Measurements from ENCODE around the gene NPM3. TPM values are rescaled to one million over a fixed set of nuclear protein-coding genes. Genes with fewer than 3 reads are reported as not detected.

The NPM3 gene
- total and polyA plus RNA-seq, 2 of the 4 experiments (the other 2 are of a cell fraction) = 84.1 to 112 TPM

GRCh38 chr10:101778781-101779543 lies 4.3 kb downstream of the NPM3 start:
- H3K4ac ChIP-seq (ENCODE audit: low read depth, low read length) = no peak overlapping the region
- no peak overlapping the region for H2BK5ac ChIP-seq (ENCODE audit: low read depth, low read length, poor library complexity, severe bottlenecking)
- no peak overlapping the region for H3K4me2 ChIP-seq (ENCODE audit: low read depth, low read length)
- no peak overlapping the region for H4K5ac ChIP-seq (ENCODE audit: low read depth, low read length)
- CTCF ChIA-PET = no interaction called here
- no peak for DNase-seq
- H3K4me1 ChIP-seq (ENCODE audit: control insufficient read depth, insufficient read depth, low read length) = peaks cover 13% of the 10 kb centered on the region
- no peak overlapping the region for H3K18ac ChIP-seq (ENCODE audit: low read depth, low read length)
- no peak overlapping the region for H3K27ac ChIP-seq (ENCODE audit: insufficient read depth, low read length)
- in situ Hi-C loops (cut with MboI; ENCODE audit: low sequenced_read_pairs) (no loop called here), intact Hi-C loops (cut with micrococcal nuclease) (no loop called here), dilution Hi-C loops (cut with HindIII; ENCODE audit: low sequenced_read_pairs, unreplicated experiment) (no loop called here)
- no peaks in the 10 kb centered on the region; the same call in 1 of the 2 replicates for H3K36me3 ChIP-seq (ENCODE audit: control insufficient read depth, insufficient read depth, low read length)
- H4K8ac ChIP-seq (ENCODE audit: low read depth in 2 of 2, low read length in 2 of 2) = no peak overlapping the region
- H2BK15ac ChIP-seq (ENCODE audit: low read depth, low read length) = no peak overlapping the region
- no peaks in the 10 kb centered on the region for H3K9me1 ChIP-seq (ENCODE audit: insufficient read depth, low read length)
- TF ChIP-seq MXI1 (IDR thresholded peaks at IDR 0.05; ENCODE audit: borderline replicate concordance, low read depth, low read length) (no peak), FOS (IDR thresholded peaks at IDR 0.05; ENCODE audit: low read depth, low read length) (no peak), CEBPB (IDR thresholded peaks at IDR 0.05; ENCODE audit: low read depth, low read length) (no peak), BHLHE40 (IDR thresholded peaks at IDR 0.05; ENCODE audit: low read depth, low read length) (no peak), NFE2L2 (IDR thresholded peaks at IDR 0.05; ENCODE audit: low read depth, low read length) (no peak), SMC3 (IDR thresholded peaks at IDR 0.05; ENCODE audit: low read depth, low read length) (no peak), RCOR1 (IDR thresholded peaks at IDR 0.05; ENCODE audit: insufficient replicate concordance, low read length) (no peak), USF2 (IDR thresholded peaks at IDR 0.05; ENCODE audit: low read depth, low read length) (no peak), MAFK (IDR thresholded peaks at IDR 0.05; ENCODE audit: low read depth, low read length) (no peak), CTCF (conservative IDR thresholded peaks at IDR 0.05; ENCODE audit: low read depth, low read length) (no peak), MAZ (IDR thresholded peaks at IDR 0.05; ENCODE audit: borderline replicate concordance, low read depth, low read length) (no peak), POLR2A (IDR thresholded peaks at IDR 0.05; ENCODE audit: low read depth, low read length) (no peak), ELK1 (IDR thresholded peaks at IDR 0.05; ENCODE audit: borderline replicate concordance, low read depth, low read length) (no peak), RFX5 (IDR thresholded peaks at IDR 0.05; ENCODE audit: low read depth, low read length) (no peak), RAD21 (IDR thresholded peaks at IDR 0.05; ENCODE audit: low read length) (no peak), CHD1 (IDR thresholded peaks at IDR 0.05; ENCODE audit: low read depth, low read length) (no peak)
- no peak overlapping the region for H2AFZ ChIP-seq (replicated peaks; ENCODE audit: low read length, poor library complexity)
- POLR2A ChIA-PET (ENCODE audit: unreplicated experiment) = no interaction called here
- no TSS peak for BruUV-seq (replicated peaks)
- peaks cover 14 to 34% of the 10 kb centered on the region in 2 experiments; a peak in 3 of 4 replicates for H3K79me1 ChIP-seq (ENCODE audit: low read depth in 1 of 2, low read length in 2 of 2)
- no peak overlapping the region for H2BK20ac ChIP-seq (ENCODE audit: low read depth, low read length)
- no peak overlapping the region for H2BK120ac ChIP-seq (ENCODE audit: low read depth, low read length)
- no peak for ATAC-seq (ENCODE audit: low read depth)
- no peak overlapping the region for H3K14ac ChIP-seq (replicated peaks; ENCODE audit: low read depth, low read length)
- peaks cover 38% of the 10 kb centered on the region for H3K27me3 ChIP-seq (ENCODE audit: control insufficient read depth, insufficient read depth, low read length)
- H3K4me3 ChIP-seq (ENCODE audit: insufficient read depth, low read depth, low read length) = no peak overlapping the region
- no peak overlapping the region for H4K91ac ChIP-seq (ENCODE audit: insufficient read depth, low read depth, low read length)
- no peak overlapping the region for H2AK9ac ChIP-seq (replicated peaks; ENCODE audit: low read depth, low read length, poor library complexity)
- H4K20me1 ChIP-seq (ENCODE audit: insufficient read depth, low read length) = peaks cover 34% of the 10 kb centered on the region
- WGBS, 2 experiments (ENCODE audit: extremely low coverage in 2 of 2, insufficient read length in 1 of 2) = 27% methylated on average over 30 of the region's 58 CpGs; no CpG with 5 or more reads in 1 of the 2 experiments
- H3K9me3 ChIP-seq (ENCODE audit: control insufficient read depth, insufficient read depth, low read length) = no peaks in the 10 kb centered on the region
- H3K23ac ChIP-seq (ENCODE audit: low read depth, low read length) = no peak overlapping the region
- no peak overlapping the region for H2AK5ac ChIP-seq (ENCODE audit: low read depth, low read length)
- H3K9ac ChIP-seq (ENCODE audit: low read depth, low read length) = no peak overlapping the region
- no peak overlapping the region for H3K56ac ChIP-seq (ENCODE audit: extremely low read depth, insufficient read depth, low read length)
